DMS79 treated with DMSO at 0.1 percent for 48 hours (cell line): ENCODE data around the gene PMS1.
"Not testable (repeated sequence)": the region's sequence is repeated elsewhere in the genome, so short reads cannot be mapped to it uniquely, and the experiment has no call there.

Experiments used
- DNase-seq: peaks from one replicate; lab custom pipeline; 2025; lab: John Stamatoyannopoulos, UW

Gene PMS1

GRCh38 chr2:189783927-189784867, at the start of gene PMS1, which contains the start of gene ORMDL1:
Gene PMS1, plus strand, starts transcription at chr2:189784450. Its CDS starts 7,360 bp downstream, at chr2:189791810.
Gene ORMDL1, minus strand, starts transcription at chr2:189784339. Its CDS starts 1,744 bp downstream, at chr2:189782595.
- peak; percentile 93 for DNase-seq

GRCh38 chr2:189751080-189751658, 33.1 kb upstream of the PMS1 start:
- no peak for DNase-seq

DNA sequence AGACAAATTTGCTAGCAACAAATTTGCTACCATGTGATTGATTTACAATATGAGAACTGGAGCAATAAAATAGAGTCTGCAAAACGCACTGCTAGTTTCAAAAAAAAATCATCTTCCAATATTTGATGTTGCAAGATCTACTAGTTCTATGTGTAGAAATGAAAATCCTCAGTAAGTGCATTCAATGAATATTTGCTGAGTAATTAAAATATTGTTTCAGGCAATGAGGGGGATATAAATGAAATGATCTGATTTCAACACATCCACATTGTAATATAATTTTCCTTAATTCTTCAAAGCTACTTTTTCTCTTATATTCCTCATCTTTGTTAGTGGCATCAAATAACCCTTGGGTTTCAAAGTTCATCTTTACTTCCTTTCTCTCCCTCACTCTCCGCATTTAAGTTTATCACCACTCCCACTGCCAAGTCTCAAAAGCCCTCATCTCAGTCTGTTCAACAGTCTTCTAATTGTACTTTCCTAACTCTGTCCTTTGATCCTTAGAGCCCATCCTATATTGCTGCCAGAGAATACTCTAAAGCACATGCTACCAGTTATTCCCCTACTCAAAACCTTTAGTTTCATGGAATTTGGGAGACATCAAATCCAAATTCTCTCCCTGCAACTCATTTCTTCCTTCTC, 27.8 kb upstream of the PMS1 start:
- no peak for DNase-seq

DNA sequence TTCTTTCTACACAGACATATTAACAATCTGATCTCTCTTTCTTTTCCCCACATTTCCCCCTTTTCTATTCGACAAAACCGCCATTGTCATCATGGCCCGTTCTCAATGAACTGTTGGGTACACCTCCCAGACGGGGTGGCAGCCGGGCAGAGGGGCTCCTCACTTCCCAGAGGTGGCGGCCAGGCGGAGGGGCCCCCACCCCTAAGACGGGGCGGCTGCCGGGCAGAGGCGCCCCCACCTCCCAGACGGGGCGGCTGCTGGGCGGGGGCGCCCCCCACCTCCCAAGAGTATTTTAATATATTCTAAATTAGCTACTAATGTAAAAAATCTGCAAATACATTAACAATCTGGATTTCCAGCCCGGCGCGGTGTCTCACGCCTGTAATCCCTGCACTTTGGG, 24.1 kb upstream of the PMS1 start:
- not testable (repeated sequence) for DNase-seq

DNA sequence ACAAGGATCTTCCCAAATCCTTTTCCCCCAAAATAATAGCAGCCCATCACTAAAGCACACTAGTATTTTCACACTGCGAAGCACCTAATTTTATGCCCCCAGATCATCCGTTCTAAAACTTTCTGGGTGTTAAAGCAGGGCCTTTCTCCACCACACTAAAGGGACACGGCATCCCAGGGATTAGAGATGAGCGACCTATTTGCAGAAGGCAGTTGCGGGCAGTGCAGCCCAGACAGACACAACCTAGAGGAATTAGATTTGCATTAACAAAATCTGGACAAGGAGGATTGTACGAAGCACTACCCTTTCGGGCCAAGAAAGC, 22.1 kb upstream of the PMS1 start:
- no peak for DNase-seq

GRCh38 chr2:189762551-189763298, 21.5 kb upstream of the PMS1 start, which contains the start of gene OSGEPL1:
Gene OSGEPL1, minus strand, starts transcription at chr2:189762792. Its CDS starts 1,152 bp downstream, at chr2:189761640.
- DNase-seq = peak; percentile 94

DNA sequence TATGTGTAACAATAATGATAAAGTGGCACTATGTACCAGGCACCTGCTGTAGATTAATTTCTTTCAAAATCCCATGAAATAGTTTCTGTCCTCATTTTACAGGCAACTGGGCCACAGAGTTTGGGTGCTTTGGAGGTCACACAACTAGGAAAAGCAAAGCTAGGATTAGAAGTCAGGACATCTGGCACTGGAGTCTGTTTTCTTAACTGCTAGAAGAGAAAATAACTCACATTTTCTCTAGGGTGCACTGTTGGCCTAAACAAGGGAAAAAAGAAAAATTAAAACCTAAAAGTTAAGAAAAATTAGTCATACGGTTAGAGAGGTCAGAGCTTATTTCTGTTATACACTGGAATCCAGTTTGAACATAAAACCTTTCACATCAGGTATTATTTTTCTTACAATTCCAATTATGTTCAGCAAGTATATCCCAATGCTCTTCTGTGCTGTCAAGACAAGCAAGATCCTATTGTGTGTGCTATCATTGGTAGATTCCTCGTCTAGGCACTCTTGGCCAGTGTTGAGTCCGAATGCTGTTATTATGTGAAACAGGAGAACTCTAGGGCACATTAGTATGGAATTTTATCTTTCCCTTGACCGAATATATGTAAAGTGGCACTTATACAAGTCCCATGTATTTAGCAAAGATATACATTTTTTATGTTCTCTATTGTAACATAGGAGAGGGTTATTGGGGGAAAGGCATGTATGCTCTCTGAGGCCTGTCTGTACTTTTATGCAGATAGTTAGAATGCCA, 20.2 kb upstream of the PMS1 start:
- no peak for DNase-seq

DNA sequence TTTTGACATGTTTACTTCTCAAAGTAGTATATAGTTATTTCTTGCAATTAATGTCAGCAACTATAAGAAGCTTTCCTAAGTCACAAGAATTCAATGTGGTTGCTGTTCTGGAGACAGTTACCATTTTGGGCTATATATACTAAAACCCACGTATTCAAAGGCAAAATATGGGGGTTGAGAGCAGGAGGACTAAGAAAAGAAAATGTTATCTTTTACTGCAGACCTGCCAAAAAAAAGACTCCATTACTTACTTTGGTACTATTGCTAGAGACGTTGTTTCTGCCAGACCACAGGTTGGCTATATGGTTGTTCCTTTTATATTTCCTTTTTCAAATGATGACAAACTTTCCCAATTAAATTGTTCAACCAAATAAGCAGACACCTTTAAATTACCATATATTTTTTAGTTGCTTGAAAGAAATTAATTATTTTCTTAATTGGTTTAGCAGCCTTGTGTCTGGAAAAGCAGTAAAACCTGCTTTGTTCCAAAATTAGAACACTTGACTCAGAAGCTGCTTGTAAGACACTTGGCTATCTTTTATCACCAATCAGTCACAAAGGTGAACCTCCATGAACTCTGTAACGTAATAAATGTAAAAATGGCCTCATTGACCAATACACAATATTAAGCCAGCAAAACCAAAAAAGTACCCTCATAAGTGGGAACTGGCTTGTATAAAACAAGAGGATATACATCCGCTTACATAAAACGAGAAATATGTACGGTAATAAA, 13.5 kb upstream of the PMS1 start:
- DNase-seq = no peak

DNA sequence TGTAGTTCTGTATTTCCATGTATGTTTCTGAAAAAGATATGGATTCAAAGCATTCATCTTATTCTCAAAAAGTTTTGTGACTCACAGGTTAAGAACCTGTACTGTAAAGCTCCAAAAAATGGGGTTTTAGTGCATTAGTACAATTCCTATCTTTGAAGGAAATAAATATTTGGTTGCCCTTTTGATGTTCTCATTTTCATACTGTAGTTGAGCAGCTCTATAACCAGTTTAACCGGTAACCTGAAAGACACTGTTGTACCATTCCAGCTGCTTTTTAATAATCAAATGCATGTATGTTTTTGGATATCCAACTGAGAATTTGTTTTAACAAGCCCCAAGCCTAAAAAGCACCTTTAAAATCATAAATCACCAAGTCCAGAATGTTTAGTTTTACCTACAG, 12.0 kb upstream of the PMS1 start:
- DNase-seq = no peak

- DNase-seq = no peak
These were observed 2.0 kb upstream of the PMS1 start for GRCh38 chr2:189782221-189782671.

- peak; percentile 64 for DNase-seq
These were observed 761 bp upstream of the PMS1 start for GRCh38 chr2:189783451-189783926.

GRCh38 chr2:189791338-189792042, 7.2 kb downstream of the PMS1 start:
- DNase-seq = no peak

DNA sequence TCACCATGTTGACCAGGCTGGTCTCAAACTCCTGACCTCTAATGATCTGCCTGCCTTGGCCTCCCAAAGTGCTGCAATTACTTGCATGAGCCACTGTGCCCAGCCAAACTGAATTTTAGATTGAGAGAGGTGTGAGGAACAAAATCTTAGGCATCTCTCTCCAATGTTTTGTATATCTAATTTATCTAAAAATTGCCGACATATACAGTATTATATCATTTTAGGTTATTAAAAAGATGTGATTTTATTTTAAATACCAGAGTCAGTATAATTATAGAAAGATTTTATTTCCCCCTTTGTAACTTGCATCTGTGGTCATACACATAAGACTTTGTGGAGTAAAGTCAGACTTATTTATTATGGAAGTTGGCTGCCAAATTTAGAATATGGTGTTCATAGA, 10.1 kb downstream of the PMS1 start:
- DNase-seq = no peak

DNA sequence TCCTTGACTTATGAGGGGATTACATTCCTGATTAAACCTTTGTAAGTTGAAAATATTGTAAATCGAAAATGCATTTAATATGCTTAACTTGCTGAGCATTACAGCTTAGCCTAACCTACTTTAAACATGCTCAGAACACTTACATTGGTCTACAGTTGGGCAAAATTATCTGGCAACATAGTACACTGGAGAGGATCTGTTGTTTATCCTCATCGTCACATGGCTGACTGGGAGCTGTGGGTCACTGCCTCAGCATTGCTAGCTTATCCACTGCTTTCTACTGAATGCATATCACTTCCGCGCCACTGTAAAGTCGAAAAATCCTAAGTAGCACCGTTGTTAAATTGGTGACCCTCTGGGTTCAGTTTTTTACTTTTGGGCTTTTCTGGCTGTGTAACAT, 13.7 kb downstream of the PMS1 start:
- DNase-seq = no peak

- no peak for DNase-seq
These were observed 14.2 kb downstream of the PMS1 start for GRCh38 chr2:189798312-189799029.

- no peak for DNase-seq
These were observed 14.7 kb downstream of the PMS1 start for GRCh38 chr2:189799030-189799331.

GRCh38 chr2:189799531-189799930, 15.3 kb downstream of the PMS1 start:
- DNase-seq = no peak

DNA sequence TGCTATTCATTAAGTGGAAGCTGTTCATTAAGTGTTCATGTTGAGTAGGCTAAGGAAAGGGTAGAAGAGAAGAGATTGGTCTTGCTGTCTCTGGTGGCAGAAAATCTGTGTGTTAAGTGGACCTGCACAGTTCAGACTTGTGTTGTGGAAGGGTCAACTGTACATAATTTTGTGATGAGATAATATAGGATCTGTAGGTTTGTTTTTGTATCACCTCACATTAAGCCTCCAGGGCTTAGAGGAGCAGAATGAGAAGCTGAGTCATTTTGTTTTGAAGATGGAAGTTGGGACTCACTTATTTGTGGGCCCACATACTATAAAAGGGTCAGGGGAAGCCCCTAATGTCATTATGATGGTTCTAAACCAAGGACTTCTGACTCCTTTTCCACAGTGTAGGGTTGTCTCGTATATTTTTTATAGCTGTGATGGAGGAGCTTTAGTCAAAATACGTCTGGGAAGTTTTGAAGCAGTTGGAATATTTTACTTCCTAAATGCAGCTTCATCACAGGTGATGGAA, 18.2 kb downstream of the PMS1 start:
- no peak for DNase-seq

GRCh38 chr2:189803431-189803830, 19.2 kb downstream of the PMS1 start:
- no peak for DNase-seq
